Activated T-helper 9 cell treated with anti-CD3 and anti-CD28 coated beads, Interleukin-2, amount 50 U/mL, for 16 hours (primary cell): ENCODE data around the gene COL6A2.
"Not testable (repeated sequence)": the region's sequence is repeated elsewhere in the genome, so short reads cannot be mapped to it uniquely, and the experiment has no call there.

Experiments
- DNase-seq: peaks from one replicate; pipeline ENCODE4 v3.0.0-alpha.2; 2020; ENCODE audit warnings: low read depth

Gene COL6A2

GRCh38 chr21:46094401-46095082 is 3.4 kb upstream of the COL6A2 start:
- DNase-seq, result no peak

GRCh38 chr21:46095083-46095719 is 2.7 kb upstream of the COL6A2 start:
- no peak for DNase-seq

- DNase-seq, result no peak
Measured at GRCh38 chr21:46095814-46096595, 1.9 kb upstream of the COL6A2 start.

GRCh38 chr21:46096596-46097335 is 1.1 kb upstream of the COL6A2 start:
- no peak for DNase-seq

- DNase-seq, result no peak
Measured at GRCh38 chr21:46098303-46099141, 610 bp downstream of the COL6A2 start.

GRCh38 chr21:46099476-46099875 is 1.6 kb downstream of the COL6A2 start:
- no peak for DNase-seq

- no peak for DNase-seq
Measured at GRCh38 chr21:46100020-46100419, 2.1 kb downstream of the COL6A2 start.

- DNase-seq, result no peak
Measured at GRCh38 chr21:46100426-46100825, 2.5 kb downstream of the COL6A2 start.

GRCh38 chr21:46100906-46101305 is 3.0 kb downstream of the COL6A2 start:
- DNase-seq, result no peak

- DNase-seq, result no peak
Measured at GRCh38 chr21:46104104-46104503, 6.2 kb downstream of the COL6A2 start.

GRCh38 chr21:46107376-46107775 is 9.5 kb downstream of the COL6A2 start:
- not testable (repeated sequence) for DNase-seq

GRCh38 chr21:46108827-46109312 is 11.0 kb downstream of the COL6A2 start:
- no peak for DNase-seq

GRCh38 chr21:46109313-46110221 is 11.7 kb downstream of the COL6A2 start:
- DNase-seq, result no peak

GRCh38 chr21:46110499-46111192 is 12.7 kb downstream of the COL6A2 start:
- DNase-seq, result no peak

- DNase-seq, result no peak
Measured at GRCh38 chr21:46111193-46111571, 13.3 kb downstream of the COL6A2 start.

GRCh38 chr21:46111857-46112724 is 14.2 kb downstream of the COL6A2 start:
- no peak for DNase-seq

- DNase-seq, result no peak
Measured at GRCh38 chr21:46112725-46113215, 14.9 kb downstream of the COL6A2 start.

- DNase-seq, result no peak
Measured at GRCh38 chr21:46113497-46114176, 15.7 kb downstream of the COL6A2 start.
